Measurements from ENCODE around the gene DRC3.

GRCh38 chr17:18017958-18018357, 45.3 kb downstream of the DRC3 start:
- no peak for TF ChIP-seq EP300 (IDR thresholded peaks at IDR 0.05; ENCODE audit: borderline replicate concordance in 1 of 2, control insufficient read depth in 1 of 2, low read depth in 2 of 2, low read length in 2 of 2)
- TF ChIP-seq SUZ12 (IDR thresholded peaks at IDR 0.05; ENCODE audit: unreplicated experiment), result no peak
